GM21360 (cell line): ENCODE data around the gene SMIM45.

ENCODE experiments used
- ATAC-seq: cut with Tn5 transposase; IDR thresholded peaks from one replicate; pipeline ENCODE4 v1.9.1; 2021; ENCODE audit warnings: mild to moderate bottlenecking, moderate library complexity; ENCODE audit not compliant: unreplicated experiment

SMIM45 gene

GRCh38 chr22:41966607-41967240 is 14.8 kb downstream of the SMIM45 start:
- ATAC-seq = no peak

DNA sequence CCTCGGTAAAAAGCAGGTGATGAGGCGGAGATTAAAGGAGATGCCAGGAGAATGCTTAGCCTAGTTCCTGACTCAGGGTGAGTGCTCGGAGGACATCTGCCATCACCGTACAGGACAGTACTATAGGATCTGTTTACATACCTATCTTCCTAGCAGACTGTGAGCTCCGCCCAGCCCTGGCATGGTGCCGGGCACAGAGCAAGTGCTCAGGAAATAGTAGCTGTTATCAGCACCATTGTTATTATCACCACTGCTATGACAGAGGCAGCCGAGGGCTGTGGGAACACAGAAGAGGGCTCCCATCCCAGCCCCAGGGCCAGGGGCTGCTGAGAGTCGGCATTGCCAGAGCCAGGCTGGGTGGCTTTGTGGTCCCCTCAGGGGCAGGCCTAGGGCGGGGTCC is 16.7 kb downstream of the SMIM45 start:
- ATAC-seq = no peak

- no peak for ATAC-seq
Measured at GRCh38 chr22:41969110-41969646, 17.2 kb downstream of the SMIM45 start, which contains the start of gene SEPTIN3. Gene SEPTIN3, plus strand, starts transcription at chr22:41969443. Its CDS starts 2,050 bp downstream, at chr22:41971493.

GRCh38 chr22:41970601-41971000 is 18.7 kb downstream of the SMIM45 start:
- ATAC-seq = no peak

- ATAC-seq = no peak
Measured at GRCh38 chr22:41971431-41971830, 19.5 kb downstream of the SMIM45 start.

DNA sequence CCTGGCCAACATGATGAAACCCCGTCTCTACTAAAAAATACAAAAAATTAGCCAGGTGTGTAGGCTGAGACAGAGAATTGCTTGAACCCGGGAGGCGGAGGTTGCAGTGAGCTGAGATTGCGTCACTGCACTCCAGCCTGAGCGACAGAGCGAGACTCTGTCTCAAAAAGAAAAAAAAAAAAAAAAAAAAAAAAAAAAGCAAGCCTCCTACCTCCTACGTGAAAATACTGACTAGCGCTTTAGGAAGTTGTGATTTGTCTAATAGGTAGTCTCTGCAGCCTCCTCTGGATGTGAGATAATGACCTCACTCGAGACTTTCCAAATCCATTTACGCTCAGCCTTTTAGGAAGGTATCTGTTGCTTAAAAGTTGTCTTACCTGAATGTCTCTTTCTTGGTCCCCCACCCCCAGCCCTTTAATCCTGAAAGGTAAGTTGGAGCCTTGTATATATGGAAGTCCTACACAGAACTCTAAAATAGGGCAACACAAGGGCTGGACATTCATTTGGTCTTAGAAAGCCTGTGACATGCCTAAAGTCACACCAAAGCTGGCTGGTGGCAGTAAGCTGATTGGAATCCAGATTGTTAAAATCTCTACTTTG is 22.8 kb downstream of the SMIM45 start:
- ATAC-seq = no peak

- ATAC-seq = no peak
Measured at GRCh38 chr22:41975299-41976069, 23.5 kb downstream of the SMIM45 start.

DNA sequence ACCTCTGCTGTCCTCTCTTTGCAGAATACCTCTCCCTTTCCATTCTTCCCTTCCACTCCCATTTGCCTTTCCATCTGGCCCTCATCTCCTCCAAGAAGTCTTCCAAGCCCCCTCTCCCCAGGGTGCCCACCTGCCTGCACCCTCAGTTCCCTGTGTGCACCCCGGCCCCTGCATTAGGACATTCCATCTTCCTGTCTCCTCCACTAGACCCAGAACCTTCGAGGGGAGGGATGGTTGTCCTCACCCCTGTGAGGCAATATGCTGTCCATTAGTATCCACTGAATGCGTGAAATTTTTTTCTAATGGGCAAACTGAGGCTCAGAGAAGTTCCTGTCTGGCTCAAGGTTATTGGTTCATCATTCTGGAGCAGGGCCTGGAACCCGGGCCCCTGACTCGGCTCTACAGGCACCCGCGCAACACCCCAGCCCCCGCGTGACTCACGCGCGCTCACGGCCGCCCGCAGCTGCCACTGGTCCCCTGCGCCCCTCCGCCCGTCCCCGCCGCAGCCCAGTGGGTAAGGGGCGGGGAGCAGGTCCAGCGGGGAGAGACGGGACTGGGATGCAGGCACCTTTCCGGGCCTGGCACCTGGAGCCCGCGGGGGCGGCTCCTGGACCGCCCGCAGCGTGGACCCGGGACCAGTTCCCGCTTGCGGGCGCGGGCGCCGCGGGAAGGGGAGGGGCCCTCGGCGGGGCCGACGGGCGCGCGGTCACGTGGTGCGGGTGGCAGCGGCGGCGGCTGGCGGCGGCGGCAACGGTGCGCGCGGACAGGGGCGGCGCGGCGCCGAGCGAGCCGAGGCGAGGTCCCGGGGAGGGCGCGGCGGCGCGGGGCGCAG is 24.3 kb downstream of the SMIM45 start:
- ATAC-seq = no peak

GRCh38 chr22:41976961-41977566 is 25.1 kb downstream of the SMIM45 start:
- no peak for ATAC-seq

DNA sequence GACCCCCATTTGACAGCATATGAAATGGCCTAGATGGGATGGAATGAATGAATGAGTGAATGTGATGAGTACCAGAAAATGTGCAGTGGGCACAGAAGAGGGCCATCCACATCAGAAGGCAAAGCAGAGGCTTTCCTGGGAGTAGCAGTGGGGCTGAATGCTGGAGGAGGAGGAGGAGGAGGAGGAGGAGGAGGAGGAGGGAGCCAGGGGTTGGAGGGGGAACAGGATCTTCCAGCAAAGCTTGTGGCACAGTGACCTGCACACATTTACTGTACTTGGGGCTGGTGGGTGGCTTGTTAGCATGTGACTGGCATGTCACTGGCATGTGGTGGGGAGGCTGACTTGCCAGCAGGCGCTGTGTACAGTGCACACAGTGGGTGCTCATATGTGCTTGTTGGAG is 26.8 kb downstream of the SMIM45 start:
- no peak for ATAC-seq

DNA sequence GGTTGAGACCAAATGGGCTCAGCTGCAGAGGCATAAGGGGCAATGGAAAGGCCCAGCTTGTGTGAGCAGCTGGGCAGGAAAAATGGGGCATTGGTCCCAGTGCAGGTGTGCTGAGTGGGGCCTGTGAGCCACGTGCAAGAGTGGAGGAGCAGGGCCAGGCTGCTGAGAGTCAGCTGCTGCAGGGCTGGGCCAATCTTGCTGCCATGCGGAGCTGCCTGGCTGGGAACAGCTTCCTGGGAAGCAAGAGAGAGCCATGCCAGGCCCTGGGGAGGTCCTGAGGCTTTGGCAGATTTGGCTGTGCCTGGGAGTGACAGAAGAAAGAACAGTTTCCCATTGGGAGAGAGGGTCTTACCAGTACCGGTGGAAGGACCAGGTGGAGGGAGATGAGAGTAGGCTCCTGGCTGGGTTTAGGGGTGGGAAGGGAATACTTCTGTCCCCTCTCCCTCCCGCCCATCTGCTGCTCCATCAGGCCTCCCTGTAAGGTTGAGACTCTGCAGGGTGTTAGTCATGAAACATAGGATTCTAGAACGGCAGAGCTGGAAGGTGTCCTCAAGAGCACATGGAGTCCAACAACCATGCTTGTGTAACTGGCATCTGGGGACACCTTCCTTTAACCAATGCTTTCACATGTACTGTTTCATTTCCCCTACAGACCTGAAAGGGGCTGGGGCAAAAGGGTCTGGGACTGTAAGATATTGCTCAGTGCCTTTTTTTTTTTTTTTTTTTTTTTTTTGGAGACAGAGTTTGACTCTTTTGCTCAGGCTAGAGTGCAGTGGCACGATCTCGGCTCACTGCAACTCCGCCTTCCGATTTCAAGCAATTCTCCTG is 27.7 kb downstream of the SMIM45 start:
- ATAC-seq = no peak

GRCh38 chr22:41982865-41983264 is 30.9 kb downstream of the SMIM45 start:
- ATAC-seq = no peak

DNA sequence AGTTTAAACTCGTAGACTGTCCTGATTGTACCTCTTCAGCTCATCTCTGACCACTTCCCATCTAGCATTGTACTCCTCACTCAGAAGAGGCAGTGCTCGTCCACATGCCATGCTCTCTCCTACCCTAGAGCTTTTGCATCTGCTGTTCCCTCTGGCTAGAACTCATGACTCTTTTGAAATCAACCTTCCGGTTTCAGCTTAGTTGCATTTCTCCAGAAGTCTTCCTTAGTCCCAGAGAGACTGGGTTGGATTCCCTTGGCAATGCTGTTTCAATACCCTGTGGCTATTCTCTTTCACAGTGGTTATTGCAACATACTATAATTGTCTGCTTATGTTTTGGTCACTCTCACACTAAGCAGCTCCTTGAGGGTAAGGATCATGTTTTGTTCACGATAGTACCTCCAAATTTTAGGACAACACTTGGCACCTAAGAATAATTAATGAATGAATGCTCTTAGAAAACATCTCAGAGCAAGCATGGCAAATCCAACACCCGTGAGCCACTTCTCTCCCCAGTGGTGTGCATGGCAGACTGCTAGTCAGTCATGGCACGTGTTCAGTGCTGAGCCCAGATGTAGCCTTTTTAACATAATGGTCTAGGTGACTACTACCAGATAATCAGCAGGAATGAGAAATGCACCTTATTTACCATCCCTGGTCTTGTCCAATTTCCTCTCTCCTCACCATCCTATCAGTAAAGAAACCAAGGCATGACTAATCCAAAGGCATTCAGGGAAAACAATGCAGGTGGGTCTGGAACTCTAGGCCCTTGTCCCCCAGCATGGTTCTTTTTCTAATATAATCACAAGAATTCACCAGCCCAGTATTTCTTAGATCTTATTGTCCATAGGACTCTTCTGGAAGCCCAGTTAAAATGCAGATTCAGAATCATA is 31.8 kb downstream of the SMIM45 start:
- ATAC-seq = no peak

GRCh38 chr22:41987276-41987675 is 35.3 kb downstream of the SMIM45 start:
- no peak for ATAC-seq

DNA sequence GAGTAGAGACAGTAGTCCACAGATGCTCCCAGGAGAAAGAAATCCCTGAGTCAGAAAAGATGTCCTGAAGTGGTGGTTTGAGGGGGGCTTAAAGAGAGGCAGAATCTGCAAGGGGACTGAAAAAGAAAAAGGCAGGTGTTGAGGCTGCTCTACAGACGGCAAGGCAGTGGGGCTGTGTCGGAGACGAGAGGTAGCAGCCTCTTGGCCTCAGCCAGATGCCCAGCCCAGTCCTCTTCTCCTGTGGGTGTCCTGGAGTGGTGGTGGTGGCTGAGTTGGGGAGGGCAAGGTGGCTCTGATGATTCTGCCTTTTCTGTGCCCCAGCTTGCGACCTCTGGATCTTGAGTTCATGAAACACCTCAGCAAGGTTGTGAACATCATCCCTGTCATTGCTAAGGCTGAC is 37.3 kb downstream of the SMIM45 start:
- no peak for ATAC-seq

DNA sequence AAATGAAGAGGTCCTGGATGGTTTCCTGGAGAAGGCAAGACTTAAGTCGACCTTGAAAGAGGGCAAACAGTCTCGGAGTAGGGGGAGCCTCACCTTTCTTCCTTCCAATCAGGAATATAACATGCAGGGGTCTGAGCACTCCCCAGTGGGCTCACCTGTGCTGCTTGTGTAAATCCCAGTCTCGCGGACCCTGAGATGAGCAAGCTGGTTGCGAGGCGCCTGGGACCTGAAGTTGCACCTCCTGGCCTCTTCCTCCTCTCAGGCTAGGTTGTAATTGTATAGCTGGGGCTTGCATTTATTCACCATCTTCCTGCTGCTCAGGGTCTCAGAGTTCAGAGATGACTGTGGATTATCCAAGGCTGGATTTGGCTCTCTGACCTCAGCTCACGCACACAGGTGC is 39.2 kb downstream of the SMIM45 start:
- no peak for ATAC-seq

- ATAC-seq = no peak
Measured at GRCh38 chr22:41992496-41992895, 40.5 kb downstream of the SMIM45 start.

DNA sequence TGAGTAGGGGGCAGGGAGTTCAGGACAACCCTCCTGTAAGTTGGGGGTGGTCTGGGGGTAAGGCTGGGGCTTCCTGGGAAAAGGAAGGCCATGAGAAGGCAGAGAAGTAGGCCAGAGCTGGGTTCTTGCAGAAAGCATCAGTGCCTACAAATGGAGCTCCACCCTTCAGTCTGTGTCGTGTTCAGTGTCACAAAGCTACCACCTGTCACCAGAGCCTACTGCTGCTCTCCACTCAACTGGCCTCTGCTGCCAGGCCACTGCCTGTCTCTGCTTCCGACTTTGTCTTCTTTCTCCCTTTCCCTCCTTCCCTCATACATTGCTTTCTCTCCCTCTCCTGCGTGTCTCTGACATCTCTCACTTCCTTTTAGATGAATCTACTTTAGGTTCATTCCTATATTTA is 43.3 kb downstream of the SMIM45 start:
- ATAC-seq = no peak

- no peak for ATAC-seq
Measured at GRCh38 chr22:41996826-41997225, 44.9 kb downstream of the SMIM45 start.
